Trophoblast cell (in vitro differentiated cells and primary cell): ENCODE measurements around the gene FHAD1.

ENCODE experiments used
- DNase-seq, 2 donors: peaks; one replicate each; pipeline ENCODE4 v3.0.0-alpha.2; 2016
- H2AFZ ChIP-seq: 2 replicates; pipeline ENCODE4 v1.6.1; 2013; ENCODE audit warnings: low read length, moderate library complexity, mild to moderate bottlenecking; ENCODE audit not compliant: insufficient read depth, poor library complexity
- H2AK5ac ChIP-seq: 2 replicates; pipeline ENCODE4 v1.6.1; 2013; ENCODE audit warnings: mild to moderate bottlenecking, low read length
- H2BK120ac ChIP-seq: 2 replicates; pipeline ENCODE4 v1.6.1; 2013; ENCODE audit warnings: low read length, mild to moderate bottlenecking, moderate library complexity; ENCODE audit not compliant: insufficient read depth, poor library complexity
- H2BK12ac ChIP-seq: 2 replicates; pipeline ENCODE4 v1.6.1; 2013; ENCODE audit warnings: mild to moderate bottlenecking, low read length, moderate library complexity
- H2BK5ac ChIP-seq: 2 replicates; pipeline ENCODE4 v1.6.1; 2013; ENCODE audit warnings: low read length, low read depth, moderate library complexity, mild to moderate bottlenecking; ENCODE audit not compliant: poor library complexity
- H3K14ac ChIP-seq: 2 replicates; pipeline ENCODE4 v1.6.1; 2013; ENCODE audit warnings: mild to moderate bottlenecking, low read length
- H3K18ac ChIP-seq: 2 replicates; pipeline ENCODE4 v1.6.1; 2013; ENCODE audit warnings: mild to moderate bottlenecking, low read length
- H3K23ac ChIP-seq: 2 replicates; pipeline ENCODE4 v1.6.1; 2013; ENCODE audit warnings: low read length
- H3K27ac ChIP-seq: 2 replicates; pipeline ENCODE4 v1.5.1; 2013; ENCODE audit warnings: low read depth, mild to moderate bottlenecking, inconsistent platforms, low read length, moderate library complexity
- H3K27me3 ChIP-seq: 2 replicates; pipeline ENCODE4 v1.6.1; 2013; ENCODE audit warnings: inconsistent platforms, mild to moderate bottlenecking, low read length, moderate library complexity; ENCODE audit not compliant: insufficient read depth
- H3K36me3 ChIP-seq, 2 experiments: 1 replicate in 1 of 2; 2 replicates in 1 of 2; pipeline ENCODE4 v1.6.1; 2013; ENCODE audit warnings: low read length in 2 of 2, mild to moderate bottlenecking in 2 of 2, moderate library complexity in 1 of 2; ENCODE audit not compliant: insufficient read depth in 2 of 2, control insufficient read depth in 1 of 2
- H3K4ac ChIP-seq: 2 replicates; pipeline ENCODE4 v1.6.1; 2013; ENCODE audit warnings: low read depth, mild to moderate bottlenecking, low read length, moderate library complexity
- H3K4me1 ChIP-seq, 2 experiments: 1 replicate in 1 of 2; 2 replicates in 1 of 2; pipeline ENCODE4 v1.6.1; 2013; ENCODE audit warnings: low read length in 2 of 2, mild to moderate bottlenecking in 2 of 2, moderate library complexity in 1 of 2; ENCODE audit not compliant: insufficient read depth in 2 of 2, control insufficient read depth in 1 of 2
- H3K4me2 ChIP-seq: 2 replicates; pipeline ENCODE4 v1.6.1; 2013; ENCODE audit warnings: inconsistent platforms, mild to moderate bottlenecking, low read length, moderate library complexity
- H3K4me3 ChIP-seq: 2 replicates; pipeline ENCODE4 v1.5.1; 2013; ENCODE audit warnings: mild to moderate bottlenecking, low read depth, low read length, inconsistent platforms
- H3K79me1 ChIP-seq: one replicate; pipeline ENCODE4 v1.6.1; 2013; ENCODE audit warnings: low read length
- H3K79me2 ChIP-seq: 2 replicates; pipeline ENCODE4 v1.6.1; 2013; ENCODE audit warnings: low read length, mild to moderate bottlenecking; ENCODE audit not compliant: control insufficient read depth, insufficient read depth, poor library complexity
- H3K9ac ChIP-seq: 2 replicates; pipeline ENCODE4 v1.6.1; 2013; ENCODE audit warnings: mild to moderate bottlenecking, low read length
- H3K9me3 ChIP-seq: 2 replicates; pipeline ENCODE4 v1.6.1; 2013; ENCODE audit warnings: low read depth, mild to moderate bottlenecking, control low read depth, inconsistent platforms, low read length; ENCODE audit not compliant: insufficient read depth
- H4K12ac ChIP-seq: 2 replicates; pipeline ENCODE4 v1.6.1; 2013; ENCODE audit warnings: low read depth, mild to moderate bottlenecking, low read length, moderate library complexity
- H4K8ac ChIP-seq: 2 replicates; pipeline ENCODE4 v1.6.1; 2013; ENCODE audit warnings: low read depth, mild to moderate bottlenecking, low read length, moderate library complexity
- H4K91ac ChIP-seq: one replicate; pipeline ENCODE4 v1.6.1; 2013; ENCODE audit warnings: low read depth, mild to moderate bottlenecking, low read length, moderate library complexity
- WGBS: extraction: QIAGEN DNeasy Blood & Tissue Kit; methylation state at CpG from one replicate; pipeline ENCODE4 v1.1.7; 2013; ENCODE audit warnings: missing lambda C conversion rate; ENCODE audit not compliant: insufficient read length, insufficient coverage; ENCODE audit errors: extremely low coverage; 5-methylcytosine and 5-hydroxymethylcytosine counted together

FHAD1 gene

GRCh38 chr1:15314328-15315281 lies 67.6 kb downstream of the FHAD1 start:
- H4K91ac ChIP-seq, result no peak overlapping the region
- H3K4me3 ChIP-seq, result no peak overlapping the region
- no peak overlapping the region for H2AK5ac ChIP-seq
- no peak for DNase-seq
- H3K27me3 ChIP-seq, result no peaks in the 10 kb centered on the region
- H2AFZ ChIP-seq, result no peak overlapping the region
- no peak overlapping the region for H3K9ac ChIP-seq
- H3K18ac ChIP-seq, result no peak overlapping the region
- H3K79me2 ChIP-seq, result no peaks in the 10 kb centered on the region
- H3K9me3 ChIP-seq, result peaks cover 12% of the 10 kb centered on the region
- no peak overlapping the region for H4K8ac ChIP-seq
- no peak overlapping the region for H4K12ac ChIP-seq
- no peak overlapping the region for H3K27ac ChIP-seq
- H2BK12ac ChIP-seq, result no peak overlapping the region
- no peak overlapping the region for H3K4ac ChIP-seq
- no peak overlapping the region for H3K23ac ChIP-seq
- H2BK5ac ChIP-seq, result no peak overlapping the region
- no peaks in the 10 kb centered on the region for H3K79me1 ChIP-seq
- WGBS, result 100% methylated on average over 2 of the region's 26 CpGs
- H3K4me2 ChIP-seq, result no peak overlapping the region
- H2BK120ac ChIP-seq, result no peak overlapping the region
- no peaks in the 10 kb centered on the region for H3K4me1 ChIP-seq
- no peaks in the 10 kb centered on the region for H3K36me3 ChIP-seq
- H3K14ac ChIP-seq, result no peak overlapping the region

GRCh38 chr1:15315815-15316214 lies 68.8 kb downstream of the FHAD1 start:
- no peaks in the 10 kb centered on the region for H3K36me3 ChIP-seq
- H3K27ac ChIP-seq, result no peak overlapping the region
- no CpG with 5 or more reads among the region's 7 CpGs for WGBS

GRCh38 chr1:15316510-15316909 lies 69.5 kb downstream of the FHAD1 start:
- H3K36me3 ChIP-seq, result no peaks in the 10 kb centered on the region

More at GRCh38 chr1:15315815-15316214, 68.8 kb downstream of the FHAD1 start:
- Histone ChIP-seq H4K12ac (no peak overlapping the region), H3K27me3 (no peaks in the 10 kb centered on the region), H3K79me2 (no peaks in the 10 kb centered on the region), H3K79me1 (no peaks in the 10 kb centered on the region), H2BK12ac (no peak overlapping the region), H3K4ac (no peak overlapping the region), H3K14ac (no peak overlapping the region), H3K18ac (no peak overlapping the region), H2BK5ac (no peak overlapping the region), H4K8ac (no peak overlapping the region), H3K4me2 (no peak overlapping the region), H4K91ac (no peak overlapping the region), H3K4me1 (no peaks in the 10 kb centered on the region), H2AK5ac (no peak overlapping the region), H3K9me3 (peaks cover 9% of the 10 kb centered on the region), H3K4me3 (no peak overlapping the region), H3K23ac (no peak overlapping the region), H3K9ac (no peak overlapping the region), H2BK120ac (no peak overlapping the region), H2AFZ (no peak overlapping the region)
- DNase-seq, result no peak

GRCh38 chr1:15320267-15320666 lies 73.2 kb downstream of the FHAD1 start:
- no peak overlapping the region for H4K12ac ChIP-seq
- H3K4ac ChIP-seq, result no peak overlapping the region
- peaks cover 4 to 8% of the 10 kb centered on the region in 2 experiments for H3K4me1 ChIP-seq
- no peak overlapping the region for H2AFZ ChIP-seq
- H2BK12ac ChIP-seq, result no peak overlapping the region
- H4K8ac ChIP-seq, result no peak overlapping the region
- H2AK5ac ChIP-seq, result no peak overlapping the region
- WGBS, result no CpG with 5 or more reads among the region's 5 CpGs
- H3K27ac ChIP-seq, result no peak overlapping the region
- H3K4me2 ChIP-seq, result no peak overlapping the region
- H3K9me3 ChIP-seq, result peaks cover 2% of the 10 kb centered on the region
- no peak overlapping the region for H3K4me3 ChIP-seq
- no peak for DNase-seq
- H3K18ac ChIP-seq, result no peak overlapping the region
- no peaks in the 10 kb centered on the region for H3K79me2 ChIP-seq
- H3K9ac ChIP-seq, result no peak overlapping the region
- no peak overlapping the region for H3K14ac ChIP-seq
- no peaks in the 10 kb centered on the region for H3K27me3 ChIP-seq
- H3K23ac ChIP-seq, result no peak overlapping the region
- H2BK5ac ChIP-seq, result no peak overlapping the region
- H3K79me1 ChIP-seq, result no peaks in the 10 kb centered on the region
- H4K91ac ChIP-seq, result no peak overlapping the region
- no peaks in the 10 kb centered on the region for H3K36me3 ChIP-seq
- H2BK120ac ChIP-seq, result no peak overlapping the region

More at GRCh38 chr1:15316510-15316909, 69.5 kb downstream of the FHAD1 start:
- Histone ChIP-seq H3K27ac (no peak overlapping the region), H3K4ac (no peak overlapping the region), H4K12ac (no peak overlapping the region), H3K27me3 (no peaks in the 10 kb centered on the region), H3K9ac (no peak overlapping the region), H2AK5ac (no peak overlapping the region), H3K79me2 (no peaks in the 10 kb centered on the region), H2AFZ (no peak overlapping the region), H3K4me3 (no peak overlapping the region), H3K79me1 (no peaks in the 10 kb centered on the region), H3K14ac (no peak overlapping the region), H4K91ac (no peak overlapping the region), H3K4me2 (no peak overlapping the region), H2BK5ac (no peak overlapping the region), H3K9me3 (peaks cover 9% of the 10 kb centered on the region), H2BK12ac (no peak overlapping the region), H3K4me1 (no peaks in the 10 kb centered on the region), H3K23ac (no peak overlapping the region), H2BK120ac (no peak overlapping the region), H3K18ac (no peak overlapping the region), H4K8ac (no peak overlapping the region)
- DNase-seq, result no peak
- WGBS, result no CpG with 5 or more reads among the region's 1 CpG
